HepG2 (cell line): ENCODE data around the gene ZBTB17.

Experiments used
- BATF2 ChIP-seq: sonication (generic); formaldehyde crosslinking; IDR thresholded peaks from 2 replicates; pipeline ENCODE4 v1.8.0; 2022; ENCODE audit warnings: mild to moderate bottlenecking, missing genetic modification reagents, moderate library complexity
- BCL6 ChIP-seq: IDR thresholded peaks from 2 replicates; pipeline ENCODE4 v1.6.1; 2016; ENCODE audit warnings: missing genetic modification reagents, missing compliant biosample characterization
- CTCF ChIP-seq: sonication (generic); formaldehyde crosslinking; IDR thresholded peaks from 2 replicates; pipeline ENCODE4 v1.5.0; 2020; ENCODE audit warnings: mild to moderate bottlenecking, missing genetic modification reagents, moderate library complexity
- DPF2 ChIP-seq: sonication (generic); formaldehyde crosslinking; IDR thresholded peaks from 2 replicates; pipeline ENCODE4 v1.4.0; 2020; ENCODE audit warnings: mild to moderate bottlenecking, low read depth, missing genetic modification reagents, borderline replicate concordance
- EP300 ChIP-seq, 3 experiments: sonication (generic) in 1 of 3; formaldehyde crosslinking in 1 of 3; IDR thresholded peaks; 2 replicates each; pipeline versions ENCODE4 v1.5.1 to v1.6.1; 2011 to 2020; ENCODE audit warnings: low read depth in 2 of 3, low read length in 2 of 3, borderline replicate concordance in 1 of 3, improper control_type of control experiment in 1 of 3, mild to moderate bottlenecking in 1 of 3, missing genetic modification reagents in 1 of 3, moderate library complexity in 1 of 3
- EZH2 ChIP-seq: conservative IDR thresholded peaks from 2 replicates; pipeline ENCODE4 v1.6.1; 2012; ENCODE audit warnings: mild to moderate bottlenecking, low read depth, low read length, moderate library complexity
- IKZF1 ChIP-seq: fragments of 450-650 bp; IDR thresholded peaks from 2 replicates; pipeline ENCODE4 v1.7.1; 2016
- MEF2D ChIP-seq: sonication (generic); formaldehyde crosslinking; IDR thresholded peaks from 2 replicates; pipeline ENCODE4 v1.5.1; 2020; ENCODE audit warnings: mild to moderate bottlenecking, missing genetic modification reagents
- RARG ChIP-seq: sonication (generic); formaldehyde crosslinking; IDR thresholded peaks from 2 replicates; pipeline ENCODE4 v1.4.0; 2020; ENCODE audit warnings: low read depth, mild to moderate bottlenecking, missing genetic modification reagents
- TP53 ChIP-seq: sonication (generic); formaldehyde crosslinking; conservative IDR thresholded peaks from 2 replicates; pipeline ENCODE4 v1.4.0; 2020; ENCODE audit warnings: missing genetic modification reagents
- ZHX1 ChIP-seq: sonication (generic); formaldehyde crosslinking; IDR thresholded peaks from 2 replicates; pipeline ENCODE4 v1.8.1; 2022; ENCODE audit warnings: low read depth, mild to moderate bottlenecking, missing genetic modification reagents

GRCh38 chr1:16020325-16020724, 44.4 kb upstream of the ZBTB17 start:
- TF ChIP-seq TP53 (no peak), ZHX1 (CRISPR knock-in tag) (no peak), DPF2 (CRISPR knock-in tag) (no peak), BCL6 (CRISPR knock-in tag) (no peak), EP300 (IDR thresholded peaks at IDR 0.05; ENCODE audit: low read depth in 2 of 2, low read length in 2 of 2) (no peak), EP300 (CRISPR knock-in tag; IDR thresholded peaks at IDR 0.05; ENCODE audit: borderline replicate concordance) (no peak), EZH2 (no peak), CTCF (CRISPR knock-in tag) (no peak), IKZF1 (no peak), RARG (CRISPR knock-in tag) (no peak), BATF2 (CRISPR knock-in tag) (no peak), MEF2D (no peak)
